ENCODE results near the gene VASP. TPM values are rescaled to one million over a fixed set of nuclear protein-coding genes. Genes with fewer than 3 reads are reported as not detected.

Gene VASP
- total and polyA plus RNA-seq, 2 donors (not counting 3 experiments of a cell fraction or from before 2014, with no cell fraction given), result 94.3 to 154 TPM

GRCh38 chr19:45522010-45522941 is 15.0 kb downstream of the VASP start:
- Histone ChIP-seq H3K79me2 (ENCODE audit: control insufficient read depth, insufficient read depth, low read length) (peaks cover 7% of the 10 kb centered on the region), H3K9me3 (replicated peaks; ENCODE audit: control insufficient read depth, insufficient read depth, low read length) (no peaks in the 10 kb centered on the region), H3K4me3 (replicated peaks in 1 of 3; ENCODE audit: insufficient read depth in 1 of 3, low read depth in 1 of 3, low read length in 3 of 3) (no peak overlapping the region), H3K4me1 (ENCODE audit: control insufficient read depth, extremely low read depth, insufficient read depth, low read length) (no peaks in the 10 kb centered on the region), H3K9me1 (replicated peaks; ENCODE audit: control insufficient read depth, extremely low read depth, insufficient read depth, low read length) (no peaks in the 10 kb centered on the region), H3K27ac (ENCODE audit: insufficient read depth, low read depth, low read length) (no peak overlapping the region), H4K20me1 (replicated peaks; ENCODE audit: control insufficient read depth, extremely low read depth, insufficient read depth, low read length) (no peaks in the 10 kb centered on the region), H3K27me3 (ENCODE audit: control insufficient read depth in 2 of 2, insufficient read depth in 2 of 2, low read length in 2 of 2) (no peaks in the 10 kb centered on the region), H3K4me2 (ENCODE audit: insufficient read depth, low read length) (no peak overlapping the region), H3K9ac (replicated peaks; ENCODE audit: extremely low read depth, insufficient read depth, low read length) (no peak overlapping the region), H3K36me3 (ENCODE audit: control insufficient read depth in 2 of 2, extremely low read depth in 1 of 2, insufficient read depth in 2 of 2, low read length in 2 of 2) (peaks cover 17 to 38% of the 10 kb centered on the region in 2 experiments), H2AFZ (ENCODE audit: low read depth, low read length) (no peak overlapping the region)
- ChIA-PET POLR2A (no interaction called here), CTCF (interaction anchor here (1.0 to 1.5 kb wide), 4 partner anchors 12 to 120 kb away, joined by 3 to 12 read pairs (median 4); no protein-coding TSS in a partner anchor)
- dilution Hi-C loops (cut with MboI; ENCODE audit: extremely low pct_ligation_motif_present, low sequenced_read_pairs) (no loop called here), intact Hi-C loops (cut with micrococcal nuclease) (loop anchor here (2.0 kb wide), 2 partner anchors 13 to 171 kb away; partner anchors contain the start of gene QPCTL)
- BruUV-seq (replicated peaks), result no TSS peak
- FAIRE-seq (no peak), DNase-seq (ENCODE audit: low read depth, low spot score) (no peak)
- no peak for TF ChIP-seq FOS (IDR thresholded peaks at IDR 0.05; ENCODE audit: borderline replicate concordance, insufficient read depth, low read length)
- TF ChIP-seq POLR2A (IDR thresholded peaks at IDR 0.05; ENCODE audit: low read depth, low read length), result no peak
- no peak for TF ChIP-seq MYC (IDR thresholded peaks at IDR 0.05; ENCODE audit: low read depth, low read length)
- TF ChIP-seq POLR2AphosphoS5 (IDR thresholded peaks at IDR 0.05; ENCODE audit: insufficient read depth, low read depth, low read length), result no peak
- TF ChIP-seq EZH2 (IDR thresholded peaks at IDR 0.05; ENCODE audit: borderline replicate concordance, low read depth, low read length, severe bottlenecking), result no peak
- TF ChIP-seq MAX (IDR thresholded peaks at IDR 0.05; ENCODE audit: insufficient read depth, insufficient read length), result no peak
- no peak for TF ChIP-seq GATA2 (IDR thresholded peaks at IDR 0.05; ENCODE audit: insufficient read depth, insufficient read length, low read depth, low read length)
- no peak for TF ChIP-seq JUN (IDR thresholded peaks at IDR 0.05; ENCODE audit: borderline replicate concordance, insufficient read depth, insufficient read length, low read depth)
- TF ChIP-seq CTCF (IDR thresholded peaks at IDR 0.05; ENCODE audit: extremely low read depth in 1 of 2, insufficient read depth in 1 of 2, low read depth in 1 of 2, low read length in 2 of 2), result no peak
